Activated T-cell treated with anti-CD3 and anti-CD28 coated beads for 24 hours (primary cell): ENCODE results near the gene ISG15.
"Not testable (repeated sequence)": the region's sequence is repeated elsewhere in the genome, so short reads cannot be mapped to it uniquely, and the experiment has no call there.

Experiments
- DNase-seq: peaks from one replicate; pipeline ENCODE4 v3.0.0-alpha.2; 2020; ENCODE audit warnings: low read depth

Gene ISG15

DNA sequence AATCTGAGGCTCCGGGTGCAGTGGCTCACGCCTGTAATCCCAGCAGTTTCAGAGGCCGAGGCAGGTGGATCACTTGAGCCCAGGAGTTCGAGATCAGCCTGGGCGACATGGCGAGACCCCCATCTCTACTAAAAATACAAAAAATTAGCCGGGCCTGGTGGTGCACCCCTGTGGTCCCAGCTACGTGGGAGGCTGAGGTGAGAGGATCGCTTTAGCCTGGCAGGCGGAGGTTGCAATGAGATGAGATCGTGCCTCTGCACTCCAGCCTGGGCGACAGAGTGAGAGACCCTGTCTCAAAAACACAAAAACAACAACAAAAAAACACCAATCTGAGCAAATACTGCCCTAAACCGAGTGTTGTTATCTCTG is 577 bp upstream of the ISG15 start:
- DNase-seq: not testable (repeated sequence)

DNA sequence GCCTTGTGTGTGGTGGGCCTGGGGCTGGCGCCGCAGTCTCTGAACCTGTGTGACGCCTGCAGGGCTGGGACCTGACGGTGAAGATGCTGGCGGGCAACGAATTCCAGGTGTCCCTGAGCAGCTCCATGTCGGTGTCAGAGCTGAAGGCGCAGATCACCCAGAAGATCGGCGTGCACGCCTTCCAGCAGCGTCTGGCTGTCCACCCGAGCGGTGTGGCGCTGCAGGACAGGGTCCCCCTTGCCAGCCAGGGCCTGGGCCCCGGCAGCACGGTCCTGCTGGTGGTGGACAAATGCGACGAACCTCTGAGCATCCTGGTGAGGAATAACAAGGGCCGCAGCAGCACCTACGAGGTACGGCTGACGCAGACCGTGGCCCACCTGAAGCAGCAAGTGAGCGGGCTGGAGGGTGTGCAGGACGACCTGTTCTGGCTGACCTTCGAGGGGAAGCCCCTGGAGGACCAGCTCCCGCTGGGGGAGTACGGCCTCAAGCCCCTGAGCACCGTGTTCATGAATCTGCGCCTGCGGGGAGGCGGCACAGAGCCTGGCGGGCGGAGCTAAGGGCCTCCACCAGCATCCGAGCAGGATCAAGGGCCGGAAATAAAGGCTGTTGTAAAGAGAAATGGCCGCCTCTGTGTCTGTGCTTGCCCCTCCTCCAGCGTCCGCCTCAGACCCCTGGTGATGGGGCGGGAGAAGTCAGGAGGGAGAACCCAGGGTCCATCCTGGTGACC is 788 bp downstream of the ISG15 start:
- DNase-seq: no peak

DNA sequence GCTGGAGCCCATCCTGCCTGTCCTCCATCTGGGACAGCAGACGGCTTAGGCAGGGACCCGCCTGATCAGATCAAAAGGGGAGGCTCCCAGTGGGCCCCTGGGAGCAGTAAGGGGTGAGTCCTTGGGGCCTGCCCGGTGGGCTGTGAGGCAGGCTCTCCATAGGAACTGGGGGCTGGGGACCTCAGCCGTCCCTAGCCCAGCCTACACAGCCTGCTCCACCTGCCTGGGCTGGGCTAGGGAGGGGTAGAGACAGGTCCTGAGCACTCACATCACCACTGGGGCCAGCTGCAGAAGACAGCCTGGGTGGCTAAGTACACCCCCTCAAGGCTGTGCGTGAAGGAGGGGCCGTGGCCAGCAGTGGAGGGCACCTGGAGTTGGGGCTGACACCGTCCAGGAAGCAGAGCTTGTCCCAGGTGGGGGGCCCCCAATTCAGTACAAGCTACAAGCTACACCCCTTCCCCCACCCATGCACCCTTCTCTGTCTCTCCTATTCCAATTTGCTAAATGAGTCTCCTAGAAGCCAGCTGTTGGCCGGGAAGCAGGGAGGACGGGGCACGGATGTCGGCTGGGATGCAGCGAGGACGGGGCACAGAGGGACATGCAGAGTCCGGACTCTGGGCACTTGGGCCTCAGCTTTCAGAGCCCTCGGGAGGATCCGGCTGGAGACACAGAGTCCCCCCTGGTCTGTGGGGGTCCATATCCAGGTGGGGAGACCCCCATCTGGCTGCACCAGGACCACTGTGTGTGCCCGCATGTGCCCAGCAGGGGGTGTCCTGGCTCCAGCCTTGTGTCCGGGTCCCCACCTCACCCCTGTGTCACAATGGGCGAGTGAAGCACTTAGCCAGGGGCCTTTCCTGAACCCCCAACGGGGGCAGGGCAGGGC is 1.7 kb downstream of the ISG15 start:
- no peak for DNase-seq

DNA sequence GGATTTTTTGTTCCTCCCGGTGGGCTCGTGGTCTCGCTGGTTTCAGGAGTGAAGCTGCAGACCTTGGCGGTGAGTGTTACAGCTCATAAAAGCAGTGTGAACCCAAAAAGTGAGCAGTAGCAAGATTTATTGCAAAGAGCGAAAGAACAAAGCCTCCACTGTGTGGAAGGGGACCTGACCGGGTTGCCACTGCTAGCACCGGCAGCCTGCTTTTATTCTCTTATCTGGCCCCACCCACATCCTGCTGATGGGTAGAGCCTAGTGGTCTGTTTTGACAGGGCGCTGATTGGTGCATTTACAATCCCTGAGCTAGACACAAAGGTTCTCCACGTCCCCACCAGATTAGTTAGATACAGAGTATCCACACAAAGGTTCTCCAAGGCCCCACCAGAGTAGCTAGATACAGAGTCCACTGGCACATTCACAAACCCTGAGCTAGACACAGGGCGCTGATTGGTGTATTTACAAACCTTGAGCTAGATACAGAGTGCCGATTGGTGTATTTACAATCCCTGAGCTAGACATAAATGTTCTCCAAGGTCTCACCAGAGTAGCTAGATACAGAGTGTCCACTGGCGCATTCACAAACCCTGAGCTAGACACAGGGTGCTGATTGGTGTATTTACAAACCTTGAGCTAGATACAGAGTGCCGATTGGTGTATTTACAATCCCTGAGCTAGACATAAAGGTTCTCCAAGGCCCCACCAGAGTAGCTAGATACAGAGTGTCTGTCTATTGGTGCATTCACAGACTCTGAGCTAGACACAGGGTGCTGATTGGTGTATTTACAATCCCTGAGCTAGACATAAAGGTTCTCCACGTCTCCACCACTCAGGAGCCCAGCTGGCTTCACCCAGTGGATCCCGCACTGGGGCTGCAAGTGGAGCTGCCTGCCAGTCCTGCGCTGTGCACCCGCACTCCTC is 4.4 kb downstream of the ISG15 start:
- not testable (repeated sequence) for DNase-seq

DNA sequence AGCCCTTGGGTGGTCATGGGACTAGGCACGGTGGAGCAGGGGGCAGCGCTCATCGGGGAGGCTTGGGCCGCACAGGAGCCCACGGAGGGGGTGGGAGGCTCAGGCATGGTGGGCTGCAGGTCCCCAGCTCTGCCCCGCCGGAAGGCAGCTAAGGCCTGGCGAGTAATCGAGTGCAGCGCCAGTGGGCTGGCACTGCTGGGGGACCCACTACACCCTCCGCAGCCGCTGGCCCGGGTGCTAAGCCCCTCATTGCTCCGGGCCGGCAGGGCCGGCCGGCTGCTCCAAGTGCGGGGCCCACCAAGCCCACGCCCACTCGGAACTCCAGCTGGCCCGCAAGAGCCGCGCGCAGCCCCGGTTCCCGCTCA is 5.0 kb downstream of the ISG15 start:
- not testable (repeated sequence) for DNase-seq

DNA sequence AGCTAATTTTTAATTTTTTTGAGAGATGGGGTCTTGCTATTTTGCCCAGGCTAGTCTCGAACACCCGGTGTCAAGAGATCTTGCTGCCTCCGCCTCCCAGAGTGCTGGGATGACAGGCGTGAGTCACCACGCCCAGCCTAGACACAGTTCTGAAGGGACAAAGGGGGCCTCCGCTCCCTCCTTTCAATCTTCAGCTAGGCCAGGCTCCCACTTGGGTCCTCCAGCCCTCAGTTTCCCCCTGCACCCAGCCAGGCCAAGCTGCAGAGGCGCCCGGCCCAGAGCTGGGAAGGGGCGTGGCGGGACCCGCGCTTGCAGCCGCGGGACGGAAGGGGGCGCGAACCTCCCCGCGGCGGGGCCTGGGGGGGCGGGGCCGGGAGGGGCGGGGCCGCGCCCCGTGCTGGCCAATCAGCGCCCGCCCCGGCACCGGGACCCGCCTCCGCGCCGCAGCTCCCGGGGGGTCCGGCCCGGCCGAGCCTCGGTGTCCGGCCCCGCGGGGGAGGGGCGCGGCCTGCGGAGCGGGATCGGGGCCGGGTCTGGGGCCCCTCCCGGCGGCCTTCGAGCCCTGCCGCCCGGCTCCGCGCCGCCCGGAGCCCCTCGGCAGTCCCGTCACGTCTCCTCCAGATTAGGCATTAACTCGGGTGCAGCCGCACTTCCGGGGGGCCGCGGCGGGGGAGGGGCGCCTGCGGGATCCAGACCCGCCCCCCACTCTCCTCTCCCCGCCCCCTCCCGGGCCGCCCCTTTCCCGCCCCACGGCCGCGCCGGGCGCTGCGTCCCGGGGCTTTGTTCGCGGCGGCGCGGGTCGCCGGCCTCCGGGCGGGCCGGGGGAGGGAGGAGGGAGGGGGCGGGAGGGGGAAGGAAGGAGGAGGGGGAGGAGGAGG is 6.1 kb downstream of the ISG15 start:
- DNase-seq: peak; percentile 69

DNA sequence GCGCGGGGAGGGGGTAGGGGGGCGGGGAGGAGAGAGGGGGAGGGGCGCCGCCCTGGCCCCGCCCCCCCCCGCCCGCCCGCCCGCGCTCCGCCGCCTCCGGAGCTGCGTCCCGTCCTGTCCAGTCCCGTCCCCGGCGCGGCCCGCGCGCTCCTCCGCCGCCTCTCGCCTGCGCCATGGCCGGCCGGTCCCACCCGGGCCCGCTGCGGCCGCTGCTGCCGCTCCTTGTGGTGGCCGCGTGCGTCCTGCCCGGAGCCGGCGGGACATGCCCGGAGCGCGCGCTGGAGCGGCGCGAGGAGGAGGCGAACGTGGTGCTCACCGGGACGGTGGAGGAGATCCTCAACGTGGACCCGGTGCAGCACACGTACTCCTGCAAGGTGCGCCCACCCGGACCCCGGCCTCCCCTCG is 6.7 kb downstream of the ISG15 start, which contains the start of gene AGRN:
Gene AGRN, plus strand, starts transcription at position 121 of the 405 bp plus-strand sequence. Its CDS starts 53 bp downstream, at position 174.
- no peak for DNase-seq

DNA sequence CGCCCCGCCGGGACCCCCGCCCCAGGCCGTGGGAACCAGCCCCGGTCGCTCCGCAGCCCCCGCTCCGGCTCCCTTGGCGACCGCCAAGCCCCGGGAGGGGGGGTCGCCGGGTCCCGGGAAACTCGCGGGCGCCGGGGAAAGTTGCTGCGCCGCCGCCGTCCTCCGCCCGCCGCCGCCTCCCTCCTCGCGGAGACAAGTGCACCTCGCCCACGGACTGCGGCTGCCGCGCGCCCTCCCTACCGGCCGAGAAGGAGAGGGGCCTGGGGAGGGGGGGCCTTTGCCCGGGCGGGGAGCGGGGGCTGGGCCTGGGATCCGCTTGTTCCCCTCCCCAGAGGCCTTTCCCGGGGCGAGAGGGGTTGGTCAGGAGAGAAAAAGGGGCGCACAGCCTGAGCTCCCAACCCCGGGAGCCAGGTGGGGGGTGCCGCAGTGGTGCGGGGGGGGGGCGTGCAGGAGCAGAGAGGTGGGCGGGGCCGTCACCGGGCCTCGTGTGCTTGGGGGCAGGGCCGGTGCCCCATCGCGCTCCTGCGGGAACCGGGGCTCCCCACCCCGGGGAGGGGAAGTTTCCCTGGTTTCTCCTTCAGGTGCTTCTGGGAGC is 7.2 kb downstream of the ISG15 start:
- no peak for DNase-seq

DNA sequence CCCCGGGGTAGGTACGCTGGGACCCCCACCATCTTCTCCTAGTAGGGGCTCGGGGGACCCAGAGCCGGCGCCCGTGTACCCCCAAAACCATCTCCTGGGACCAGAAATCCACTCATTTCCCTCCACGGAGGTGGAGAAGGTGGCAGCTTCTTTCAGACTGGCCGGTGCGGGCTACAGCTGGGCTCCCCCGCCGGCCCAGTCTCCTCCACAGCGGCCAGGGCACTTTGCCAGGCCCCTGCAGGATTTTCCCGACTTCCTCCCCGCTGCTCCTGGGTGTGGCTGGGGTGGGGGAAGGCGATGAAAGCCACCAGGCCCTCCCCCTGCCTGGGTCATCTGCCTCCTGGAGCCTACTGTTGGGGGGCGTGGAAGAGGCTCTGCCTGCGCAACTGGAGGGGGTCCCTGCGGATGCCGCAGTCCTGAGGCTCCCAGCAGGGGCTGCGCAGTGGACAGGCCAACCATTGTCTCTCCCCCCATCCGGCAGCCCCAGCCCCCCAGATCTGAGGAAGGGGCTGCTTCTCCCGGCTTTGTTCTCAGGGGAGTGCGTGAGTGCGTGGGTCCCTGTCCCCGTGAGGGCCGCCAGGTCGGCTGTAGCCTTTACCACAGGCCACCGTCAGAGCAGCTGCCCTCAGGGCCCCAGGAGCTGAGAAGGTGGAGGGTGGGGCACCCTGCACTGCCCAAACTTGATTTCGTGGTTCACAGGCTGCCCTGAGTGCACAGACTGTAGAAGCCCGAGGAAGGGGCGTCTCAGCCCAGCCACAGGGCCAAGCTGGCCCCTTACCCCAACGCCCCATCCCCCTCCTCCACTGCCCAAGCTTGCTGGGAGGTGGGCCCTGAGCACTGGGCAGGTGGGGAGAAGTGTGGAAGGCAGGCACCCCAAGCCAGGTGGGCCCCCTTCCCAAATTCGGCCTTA is 8.0 kb downstream of the ISG15 start:
- DNase-seq: no peak

DNA sequence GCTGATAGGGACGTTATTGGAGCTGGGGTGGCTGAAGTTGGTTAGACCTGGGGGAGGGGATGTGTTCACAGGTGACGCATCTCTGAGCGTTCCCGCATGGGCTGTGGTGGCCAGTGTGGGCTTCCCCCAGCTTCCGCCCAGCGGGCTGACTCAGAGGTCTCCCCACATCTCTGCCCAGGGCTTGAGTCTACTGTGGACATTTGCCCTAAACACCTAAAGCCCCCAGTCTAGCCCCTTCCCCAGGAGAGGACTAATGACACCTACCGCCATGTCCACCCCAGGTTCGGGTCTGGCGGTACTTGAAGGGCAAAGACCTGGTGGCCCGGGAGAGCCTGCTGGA is 8.6 kb downstream of the ISG15 start:
- no peak for DNase-seq

DNA sequence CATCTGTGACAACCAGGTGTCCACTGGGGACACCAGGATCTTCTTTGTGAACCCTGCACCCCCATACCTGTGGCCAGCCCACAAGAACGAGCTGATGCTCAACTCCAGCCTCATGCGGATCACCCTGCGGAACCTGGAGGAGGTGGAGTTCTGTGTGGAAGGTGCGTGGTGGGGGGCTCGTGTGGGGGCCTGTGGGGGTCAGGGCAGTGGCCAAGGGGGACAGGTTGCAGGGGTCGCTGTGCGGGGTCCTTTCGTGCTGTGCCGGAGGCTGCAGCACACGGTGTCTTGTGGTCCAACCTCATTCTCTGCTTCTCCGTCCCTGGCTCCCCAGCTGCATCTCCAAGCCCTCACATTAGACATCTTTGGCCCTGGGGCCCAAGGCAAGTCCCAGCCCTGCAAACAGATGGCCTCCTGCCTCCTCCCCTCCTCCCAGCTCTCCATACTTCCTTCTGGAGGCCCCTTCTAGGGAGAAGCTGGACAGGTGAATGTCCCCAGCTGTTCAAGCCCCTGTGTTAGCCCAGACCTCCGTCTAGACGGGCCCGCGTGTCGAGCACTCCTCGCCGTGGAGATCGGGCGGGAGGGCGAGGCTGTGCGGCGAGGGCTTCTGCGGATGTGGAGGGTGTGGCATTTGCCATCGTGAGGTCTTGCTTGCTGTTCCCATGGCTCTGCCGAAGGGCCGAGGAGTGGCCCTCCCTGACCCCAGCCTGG is 9.2 kb downstream of the ISG15 start:
- no peak for DNase-seq

DNA sequence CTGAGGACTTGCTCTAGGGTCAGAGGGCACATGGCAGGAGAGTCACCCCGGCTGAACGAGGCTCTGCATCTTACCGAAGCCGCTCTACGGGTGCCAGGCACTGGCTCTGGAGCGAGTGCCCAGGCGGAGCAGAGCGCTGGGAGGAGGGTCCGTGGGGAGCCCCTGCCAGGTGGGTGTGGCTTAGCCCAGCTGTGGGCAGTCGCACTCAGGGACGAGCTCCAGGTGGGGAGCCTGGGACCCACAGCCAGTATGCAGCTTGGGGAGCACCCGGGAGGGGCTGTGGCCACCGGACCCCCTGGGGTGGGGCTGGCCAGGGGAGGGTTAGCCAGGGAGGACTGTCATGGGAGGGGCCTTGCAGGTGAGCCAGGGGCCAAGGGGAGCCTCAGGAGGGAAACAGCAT is 10.4 kb downstream of the ISG15 start:
- no peak for DNase-seq

DNA sequence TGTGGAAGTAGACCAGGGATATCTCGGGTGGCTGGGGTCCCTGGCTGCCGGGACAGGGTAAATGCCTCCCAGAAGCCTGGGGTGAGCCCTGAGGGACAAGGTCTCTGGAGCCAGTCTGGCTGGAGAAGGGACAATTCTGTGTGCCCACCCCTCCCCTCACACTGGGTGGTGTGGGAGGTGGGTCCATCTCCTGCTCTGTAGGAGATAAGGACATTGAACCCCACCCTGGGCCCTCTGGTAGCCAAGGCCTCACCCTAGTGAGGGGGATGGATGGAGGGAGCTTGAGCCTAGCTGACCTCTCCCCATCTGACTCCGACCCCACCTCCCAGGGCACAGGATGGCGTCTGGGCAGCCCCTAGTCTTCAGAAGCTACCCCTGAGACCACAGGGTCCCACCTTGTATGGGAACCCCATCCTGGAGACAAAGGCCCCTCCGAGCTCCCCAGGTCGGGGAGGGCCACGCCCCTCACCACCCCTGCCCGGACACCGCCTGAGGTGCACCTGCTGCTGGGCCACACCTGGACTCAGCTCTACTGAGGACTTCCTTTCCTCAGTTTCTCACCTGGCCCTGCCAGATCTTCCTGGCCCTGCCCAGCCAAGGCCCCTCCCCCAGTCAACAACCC is 11.0 kb downstream of the ISG15 start:
- no peak for DNase-seq

DNA sequence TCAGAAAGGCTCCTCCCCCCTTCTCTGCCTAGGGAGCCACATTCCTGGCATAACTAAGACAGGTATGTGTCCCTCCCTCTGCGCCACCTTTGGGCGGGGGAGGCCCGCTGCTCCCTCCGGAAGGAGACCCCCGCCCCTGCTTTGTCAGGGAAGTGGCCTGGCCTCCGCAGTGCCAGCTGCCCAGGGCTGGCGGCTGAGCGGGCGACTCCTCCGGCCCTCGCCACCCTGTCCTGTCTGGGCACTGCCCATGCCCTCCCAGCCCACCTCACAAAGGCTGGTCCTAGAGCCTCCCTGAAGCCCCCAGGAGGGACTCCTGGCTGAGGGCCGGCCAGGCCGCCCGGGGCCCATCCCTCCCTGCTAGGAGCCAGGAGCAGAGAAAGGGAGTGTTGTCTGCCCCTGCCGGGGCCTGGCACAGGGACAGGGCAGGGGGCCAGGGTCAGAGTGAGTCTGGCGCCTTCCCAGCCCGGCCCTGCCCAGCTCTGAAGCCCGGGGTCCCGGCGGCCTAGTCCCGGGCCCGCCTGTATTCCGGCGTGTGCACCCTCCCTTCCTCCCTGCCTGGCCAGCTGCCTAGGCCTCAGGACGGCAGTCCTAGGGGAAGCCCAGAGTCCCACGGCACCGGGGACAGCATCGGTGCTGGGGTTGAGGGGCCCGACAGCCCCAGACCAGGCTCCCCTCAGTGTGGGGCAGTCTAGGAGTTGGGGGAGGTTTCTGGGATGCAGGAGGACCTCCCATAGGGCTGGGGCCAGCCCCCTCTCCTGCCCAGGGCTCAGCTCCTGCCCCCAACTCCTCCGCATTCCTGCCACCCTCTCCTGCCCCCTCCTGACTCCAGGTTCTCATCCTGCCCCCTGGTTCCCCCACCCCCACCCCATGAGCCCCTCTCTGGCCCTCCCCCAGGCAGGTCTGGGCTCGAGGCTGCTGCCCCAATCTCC is 11.7 kb downstream of the ISG15 start:
- DNase-seq: no peak

DNA sequence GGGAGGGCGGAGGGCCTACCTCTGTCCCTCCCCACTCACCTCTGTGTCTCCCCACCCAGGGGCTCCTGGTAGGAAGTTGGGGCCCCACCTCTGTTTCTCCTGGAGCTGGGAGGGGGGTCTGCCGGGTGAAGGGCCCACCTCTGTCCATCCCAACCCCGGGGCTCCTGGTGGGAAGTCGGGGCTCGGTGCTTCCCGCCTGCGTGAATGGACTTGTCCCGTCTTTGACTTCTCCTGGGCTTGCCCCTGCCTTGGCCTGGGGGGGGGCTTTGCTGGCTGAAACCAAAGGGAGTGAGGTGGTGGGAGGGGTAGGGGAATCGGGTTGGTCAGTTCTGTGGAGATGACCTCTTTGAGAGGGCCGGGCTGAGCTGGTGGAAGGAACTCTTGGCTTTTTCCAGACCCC is 12.4 kb downstream of the ISG15 start:
- no peak for DNase-seq

DNA sequence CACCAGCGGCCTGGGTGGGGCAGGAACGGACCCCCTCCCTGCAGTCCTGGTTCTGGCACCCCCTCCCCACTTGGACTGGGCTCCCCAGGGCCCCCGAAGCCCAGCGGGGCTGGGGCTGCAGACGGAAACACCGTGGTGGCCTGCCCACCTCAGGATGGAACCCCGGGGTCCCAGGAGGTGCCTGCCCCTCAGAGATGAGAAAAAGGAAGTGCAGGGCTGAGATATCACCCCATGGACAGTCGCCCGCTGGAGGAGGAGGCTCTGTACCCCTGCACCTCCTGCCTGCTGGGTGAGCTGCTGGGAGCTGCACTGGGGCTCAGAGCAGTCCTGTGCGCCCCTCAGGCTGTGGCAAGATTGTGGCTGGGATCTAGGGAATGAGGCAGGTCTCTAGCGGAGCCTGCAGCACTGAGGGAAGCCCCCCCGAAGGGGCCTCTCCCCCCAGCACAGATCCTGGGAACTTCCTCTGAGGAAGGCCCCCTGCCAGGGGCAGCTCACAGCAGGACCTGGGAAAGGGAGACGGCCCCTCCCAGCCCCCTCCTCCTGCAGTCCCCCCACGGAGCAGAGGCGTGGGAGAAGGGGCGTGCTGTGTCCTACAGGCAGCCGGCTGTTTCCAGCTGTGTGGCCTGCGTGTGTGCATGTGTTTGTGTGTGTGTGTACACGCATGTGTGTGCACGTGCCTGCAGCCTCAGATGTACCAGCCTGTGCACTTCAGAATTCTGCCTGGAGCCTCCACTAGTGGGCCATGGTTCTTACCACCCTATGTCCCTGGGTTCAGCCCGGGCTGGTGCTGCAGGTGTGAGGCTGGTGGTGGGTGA is 13.5 kb downstream of the ISG15 start:
- DNase-seq: no peak

DNA sequence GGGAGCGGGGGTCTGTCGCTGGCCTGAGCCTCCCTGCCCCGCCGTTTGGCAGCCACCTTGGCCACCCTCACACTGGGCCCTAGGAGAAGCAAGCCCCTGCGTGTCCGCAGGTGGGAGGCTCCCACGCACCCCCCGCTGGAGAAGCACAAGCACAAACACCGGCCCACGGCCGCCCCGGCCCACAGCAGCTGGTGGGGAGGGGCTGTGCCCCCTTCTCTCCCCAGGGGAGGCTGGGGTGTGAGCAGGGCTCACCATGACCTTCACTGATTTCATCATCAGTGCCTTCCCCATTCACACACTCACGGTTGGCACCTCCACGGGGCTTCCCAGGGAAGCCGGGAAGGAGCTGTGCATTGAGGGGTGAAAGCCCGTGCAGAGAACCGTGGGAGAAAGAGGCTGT is 14.5 kb downstream of the ISG15 start:
- no peak for DNase-seq
